AG20443 (cell line): ENCODE data around the gene MTMR8.
"Not testable (repeated sequence)": the region's sequence is repeated elsewhere in the genome, so short reads cannot be mapped to it uniquely, and the experiment has no call there.

Experiments used
- DNase-seq: peaks from one replicate; pipeline ENCODE4 v3.0.0; 2012; ENCODE audit warnings: low spot score, mixed read lengths

Gene MTMR8

GRCh38 chrX:64394874-64395567 lies at the start of gene MTMR8:
TSS of gene MTMR8 (minus strand) at chrX:64395452. CDS start at chrX:64395363, 89 bp downstream.
- peak; percentile 2 for DNase-seq

GRCh38 chrX:64439551-64439950 lies 44.3 kb upstream of the MTMR8 start:
- DNase-seq = no peak

GRCh38 chrX:64437665-64438064 lies 42.4 kb upstream of the MTMR8 start:
- no peak for DNase-seq

- DNase-seq = no peak
These were observed 42.0 kb upstream of the MTMR8 start for GRCh38 chrX:64437218-64437617.

GRCh38 chrX:64428371-64428770 lies 33.1 kb upstream of the MTMR8 start:
- no peak for DNase-seq

GRCh38 chrX:64427787-64428186 lies 32.5 kb upstream of the MTMR8 start:
- DNase-seq = no peak

DNA sequence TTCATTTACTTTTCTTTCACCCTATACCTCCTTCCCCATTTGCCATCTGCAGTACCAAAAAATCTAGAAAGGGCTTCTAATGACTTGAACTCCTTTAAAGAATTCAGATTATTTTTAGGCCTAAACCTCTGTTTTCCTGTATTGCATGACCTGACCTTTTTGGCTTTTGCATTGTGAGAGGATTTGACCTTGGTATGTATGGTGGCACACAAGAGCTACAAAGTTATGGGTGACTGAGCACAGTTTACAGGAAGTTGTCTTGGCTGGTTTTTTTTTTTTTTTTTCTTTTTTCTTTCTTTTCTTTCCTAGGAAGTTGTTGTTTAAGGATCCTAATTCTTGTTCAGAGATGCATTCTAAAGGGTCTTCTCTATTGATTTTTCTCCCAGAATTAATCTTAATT lies 32.0 kb upstream of the MTMR8 start:
- no peak for DNase-seq

DNA sequence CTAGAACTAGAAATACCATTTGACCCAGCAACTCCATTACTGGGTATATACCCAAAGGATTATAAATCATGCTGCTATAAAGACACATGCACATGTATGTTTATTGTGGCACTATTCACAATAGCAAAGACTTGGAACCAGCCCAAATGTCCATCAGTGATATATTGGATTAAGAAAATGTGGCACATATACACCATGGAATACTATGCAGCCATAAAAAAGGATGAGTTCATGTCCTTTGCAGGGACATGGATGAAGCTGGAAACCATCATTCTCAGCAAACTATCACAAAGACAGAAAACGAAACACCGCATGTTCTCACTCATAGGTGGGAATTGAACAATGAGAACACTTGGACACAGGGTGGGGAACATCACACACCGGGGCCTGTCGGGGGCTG lies 14.5 kb upstream of the MTMR8 start:
- DNase-seq = not testable (repeated sequence)

- DNase-seq = no peak
These were observed 2.8 kb upstream of the MTMR8 start for GRCh38 chrX:64398088-64398487.

DNA sequence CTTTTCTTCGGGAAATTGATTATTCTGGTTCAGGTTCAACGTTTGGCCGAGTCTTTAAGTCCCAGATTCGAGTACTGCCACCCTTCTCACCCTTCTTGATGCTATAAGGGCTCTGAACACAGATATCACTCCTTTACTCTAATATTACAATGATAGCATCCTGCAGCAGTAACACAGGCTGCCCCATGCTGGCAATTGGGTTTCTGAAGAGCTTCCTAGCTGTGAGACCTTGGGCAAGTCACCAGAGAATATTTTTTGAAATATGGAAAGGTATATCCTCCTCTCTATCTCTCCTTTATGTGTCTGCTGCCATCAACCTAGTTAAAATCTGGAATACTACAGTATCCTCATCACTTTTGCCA lies 297 bp upstream of the MTMR8 start:
- DNase-seq = no peak

DNA sequence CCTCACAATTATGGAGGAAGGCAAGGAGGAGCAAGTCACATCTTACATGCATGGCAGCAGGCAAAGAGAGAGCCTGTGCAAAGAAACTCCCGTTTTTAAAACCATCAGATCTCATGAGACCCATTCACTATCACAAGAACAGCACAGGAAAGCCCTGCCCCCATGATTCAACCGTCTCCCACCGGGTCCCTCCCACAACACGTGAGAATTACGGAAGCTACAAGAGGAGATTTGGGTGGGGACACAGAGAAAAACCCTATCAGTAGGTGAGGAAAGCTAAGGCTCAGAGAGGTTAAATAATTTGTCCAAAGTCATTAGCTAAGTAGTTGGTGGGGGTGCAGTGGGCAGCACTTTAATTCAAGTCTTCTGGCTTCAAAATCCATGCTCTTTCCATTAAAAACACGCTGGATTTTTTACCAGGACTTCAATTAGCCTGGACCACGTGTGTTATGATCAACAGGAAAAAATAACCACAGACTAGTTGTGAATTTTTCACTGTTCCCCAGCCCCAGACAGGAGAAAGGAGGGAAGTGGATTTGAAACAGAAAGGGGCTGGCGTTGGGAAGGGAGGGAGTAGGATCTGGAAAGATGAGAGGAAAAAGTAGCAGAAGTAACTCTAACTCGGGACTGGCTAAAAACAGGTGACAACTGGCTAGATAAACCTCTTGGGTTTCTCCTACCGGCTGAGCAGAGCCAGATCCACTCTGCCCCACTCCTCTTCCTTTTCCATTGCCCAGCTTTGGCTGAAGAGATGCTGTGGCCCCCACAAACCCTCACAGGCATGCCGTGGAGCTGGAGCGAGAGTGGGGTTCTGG lies 986 bp downstream of the MTMR8 start:
- no peak for DNase-seq

DNA sequence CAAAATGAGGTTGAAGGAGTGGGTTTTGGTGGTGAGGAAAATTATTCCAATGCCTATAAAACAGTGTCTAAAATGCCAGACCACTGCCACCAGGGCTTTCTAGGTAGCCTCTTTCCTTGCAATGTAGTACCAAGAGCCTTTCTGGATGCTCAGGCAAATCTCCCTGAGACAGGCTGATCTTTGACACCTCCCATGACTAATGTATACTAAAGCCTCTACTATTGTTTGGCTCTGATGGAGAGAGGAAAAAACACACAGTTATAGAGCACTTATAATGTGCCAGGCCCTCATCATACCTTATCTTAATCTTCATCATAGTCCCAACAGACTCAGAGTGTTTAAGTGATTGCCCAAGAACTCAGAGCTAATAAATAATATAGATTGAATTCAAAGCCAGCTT lies 5.8 kb downstream of the MTMR8 start:
- no peak for DNase-seq

DNA sequence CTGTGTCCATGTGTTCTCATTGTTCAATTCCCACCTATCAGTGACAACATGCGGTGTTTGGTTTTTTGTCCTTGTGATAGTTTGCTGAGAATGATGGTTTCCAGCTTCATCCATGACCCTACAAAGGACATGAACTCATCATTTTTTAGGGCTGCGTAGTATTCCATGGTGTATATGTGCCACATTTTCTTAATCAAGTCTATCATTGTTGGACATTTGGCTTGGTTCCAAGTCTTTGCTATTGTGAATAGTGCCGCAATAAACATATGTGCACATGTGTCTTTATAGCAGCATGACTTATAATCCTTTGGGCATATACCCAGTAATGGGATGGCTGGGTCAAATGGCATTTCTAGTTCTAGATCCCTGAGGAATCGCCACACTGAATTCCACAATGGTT lies 14.5 kb downstream of the MTMR8 start:
- not testable (repeated sequence) for DNase-seq

GRCh38 chrX:64379924-64380323 lies 15.3 kb downstream of the MTMR8 start:
- no peak for DNase-seq

DNA sequence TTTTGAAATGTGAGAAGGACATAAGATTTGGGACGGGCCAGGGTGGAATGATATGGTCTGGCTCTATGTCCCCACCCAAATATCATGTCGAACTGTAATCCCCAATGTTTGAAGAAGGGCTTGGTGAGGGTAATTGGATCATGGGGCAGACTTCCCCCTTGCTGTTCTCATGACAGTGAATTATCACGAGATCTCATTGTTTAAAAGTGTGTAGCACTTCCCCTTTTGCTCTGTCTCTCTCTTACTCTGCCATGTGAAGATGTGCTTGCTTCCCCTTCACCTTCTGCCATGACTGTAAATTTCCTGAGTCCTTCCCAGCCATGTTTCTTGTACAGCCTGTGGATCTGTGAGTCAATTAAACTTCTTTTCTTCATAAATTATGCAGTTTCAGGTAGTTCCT lies 17.5 kb downstream of the MTMR8 start:
- DNase-seq = no peak

DNA sequence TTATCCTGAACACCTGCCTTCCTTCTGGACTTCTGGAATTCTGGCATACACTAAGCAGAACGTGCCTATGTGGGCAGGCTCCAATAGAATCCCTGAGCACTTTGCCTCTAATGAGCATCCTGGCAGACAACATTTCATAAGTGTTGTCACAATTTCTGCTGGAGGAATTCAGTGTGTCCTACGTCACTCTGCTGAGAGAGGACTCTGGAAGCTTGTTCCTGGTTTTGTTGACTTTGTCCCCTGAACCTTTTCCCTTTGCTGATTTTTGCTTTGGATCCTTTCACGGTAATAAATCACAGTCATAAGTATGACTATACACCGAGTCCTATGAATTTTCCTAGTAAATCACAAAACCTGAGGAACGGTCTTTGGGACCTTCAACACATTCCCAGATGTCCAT lies 43.2 kb downstream of the MTMR8 start:
- DNase-seq = no peak

GRCh38 chrX:64350521-64350920 lies 44.7 kb downstream of the MTMR8 start:
- no peak for DNase-seq

- no peak for DNase-seq
These were observed 45.2 kb downstream of the MTMR8 start for GRCh38 chrX:64350047-64350446.

- no peak for DNase-seq
These were observed 52.4 kb downstream of the MTMR8 start for GRCh38 chrX:64342811-64343210.

DNA sequence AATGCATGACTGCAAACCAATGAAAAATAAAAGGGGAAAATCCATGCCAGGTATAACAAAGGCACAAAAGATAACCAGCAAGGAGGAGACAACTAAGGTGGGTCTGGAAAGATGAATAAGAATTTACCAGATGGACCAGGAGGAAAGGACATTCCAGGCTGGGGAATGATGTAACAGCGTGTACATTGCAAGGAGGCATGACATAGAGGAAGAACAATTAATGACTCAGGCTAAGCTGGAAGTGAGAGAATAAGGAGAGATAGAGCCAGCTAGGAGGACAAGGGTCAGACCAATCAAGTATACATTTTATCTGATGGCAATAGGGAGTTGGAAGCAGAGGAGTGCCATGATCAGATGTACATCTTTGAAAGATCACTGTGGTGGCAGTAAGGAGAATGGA lies 57.0 kb downstream of the MTMR8 start:
- DNase-seq = no peak

GRCh38 chrX:64334467-64334866 lies 60.8 kb downstream of the MTMR8 start:
- no peak for DNase-seq

DNA sequence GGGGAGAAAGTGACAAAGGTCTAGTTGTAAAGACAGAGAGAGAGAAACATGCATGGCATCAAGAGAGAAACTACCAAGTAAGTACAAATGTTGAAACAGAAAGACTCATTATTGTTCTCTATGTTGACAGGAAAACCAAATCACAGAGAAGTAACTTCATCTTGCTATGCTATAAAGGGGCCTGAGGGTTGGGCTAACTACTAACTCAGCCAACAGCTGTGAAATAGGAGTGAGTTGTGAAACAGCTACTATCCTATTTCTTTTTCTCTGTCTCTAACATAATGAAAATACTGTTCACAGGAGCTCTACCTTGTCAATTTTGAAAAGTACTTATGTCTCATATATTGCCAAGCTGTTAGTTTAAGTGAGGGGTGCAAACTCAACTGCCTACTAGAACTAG lies 65.0 kb downstream of the MTMR8 start:
- DNase-seq = no peak

DNA sequence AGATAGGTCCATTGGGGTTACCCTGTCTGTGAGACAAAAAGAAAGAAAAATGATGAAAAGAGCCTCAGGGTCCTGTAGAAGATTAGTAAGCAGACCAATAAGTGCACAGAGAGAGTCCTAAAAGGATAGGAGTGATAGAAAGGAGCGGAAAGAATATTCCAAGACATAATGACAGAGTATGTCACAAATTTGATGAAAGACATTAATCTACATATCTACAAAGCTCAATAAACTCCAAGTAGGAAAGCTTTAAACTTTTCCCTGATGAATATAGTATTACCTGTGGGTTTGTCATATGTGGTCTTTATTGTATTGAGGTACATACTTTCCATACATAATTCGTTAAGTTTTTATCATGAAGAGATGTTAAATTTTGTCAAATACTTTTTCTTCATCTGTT lies 73.7 kb downstream of the MTMR8 start:
- DNase-seq = no peak

GRCh38 chrX:64313624-64314023 lies 81.6 kb downstream of the MTMR8 start:
- no peak for DNase-seq
